GM23338 (cell line): ENCODE data around the gene CLIP1. TPM values are rescaled to one million over a fixed set of nuclear protein-coding genes. Genes with fewer than 3 reads are reported as not detected.
A peak's percentile ranks its signal among the peaks of the same experiment; 100 is the strongest.

Experiments
- ATAC-seq: fragments of 200-7000 bp; cut with Tn5 transposase; 3 replicates; pipeline ENCODE4 v1.9.1; 2020
- DNase-seq: peaks from one replicate; pipeline ENCODE4 v3.0.0-alpha.2; 2015; ENCODE audit warnings: low spot score
- H2AFZ ChIP-seq: fragments of 200-600 bp; sonication (generic); 2 replicates; pipeline ENCODE4 v1.8.0; 2016; ENCODE audit warnings: antibody characterized with exemption, mild to moderate bottlenecking, moderate library complexity
- H3F3A ChIP-seq: fragments of 200-600 bp; sonication (generic); replicated peaks from 2 replicates; pipeline ENCODE4 v1.8.0; 2017; ENCODE audit warnings: antibody characterized with exemption, mixed run types, low read depth
- H3K27ac ChIP-seq: fragments of 200-600 bp; sonication (generic); 2 replicates; pipeline ENCODE4 v1.6.1; 2016; ENCODE audit warnings: low read depth
- H3K27me3 ChIP-seq: fragments of 200-600 bp; sonication (generic); 2 replicates; pipeline ENCODE4 v1.8.0; 2016; ENCODE audit warnings: mild to moderate bottlenecking, mixed run types, moderate library complexity; ENCODE audit not compliant: insufficient read depth
- H3K36me3 ChIP-seq: fragments of 200-600 bp; sonication (generic); 2 replicates; pipeline ENCODE4 v1.8.0; 2016; ENCODE audit warnings: mild to moderate bottlenecking; ENCODE audit not compliant: insufficient read depth
- H3K4me1 ChIP-seq: fragments of 200-600 bp; sonication (generic); 2 replicates; pipeline ENCODE4 v1.8.0; 2016; ENCODE audit warnings: mild to moderate bottlenecking, moderate library complexity; ENCODE audit not compliant: insufficient read depth
- H3K4me2 ChIP-seq: fragments of 200-600 bp; sonication (generic); 2 replicates; pipeline ENCODE4 v1.7.1; 2017; ENCODE audit warnings: mixed run types
- H3K4me3 ChIP-seq: fragments of 200-600 bp; sonication (generic); 2 replicates; pipeline ENCODE4 v1.6.1; 2016; ENCODE audit warnings: mixed run types
- H3K79me2 ChIP-seq: fragments of 200-600 bp; sonication (generic); replicated peaks from 2 replicates; pipeline ENCODE4 v1.8.0; 2017; ENCODE audit warnings: mild to moderate bottlenecking; ENCODE audit not compliant: insufficient read depth
- H3K9me2 ChIP-seq: fragments of 200-600 bp; sonication (generic); 2 replicates; pipeline ENCODE4 v1.8.0; 2017; ENCODE audit not compliant: insufficient read depth
- H4K20me1 ChIP-seq: fragments of 200-600 bp; sonication (generic); replicated peaks from 2 replicates; pipeline ENCODE4 v1.8.0; 2017; ENCODE audit warnings: mild to moderate bottlenecking; ENCODE audit not compliant: insufficient read depth
- H3K27ac Mint-ChIP-seq: 2 replicates; pipeline ENCODE4 v1.8.0; 2020; ENCODE audit warnings: inconsistent platforms, mild to moderate bottlenecking, moderate library complexity, mixed read lengths
- H3K27me3 Mint-ChIP-seq: 3 replicates; pipeline ENCODE4 v1.8.0; 2022; ENCODE audit warnings: low read depth, mild to moderate bottlenecking, moderate library complexity, mixed read lengths, inconsistent platforms; ENCODE audit not compliant: insufficient read depth, poor library complexity
- H3K36me3 Mint-ChIP-seq: 3 replicates; pipeline ENCODE4 v1.8.0; 2021; ENCODE audit warnings: low read depth, mild to moderate bottlenecking, inconsistent platforms, moderate library complexity, mixed read lengths
- H3K4me1 Mint-ChIP-seq: 3 replicates; pipeline ENCODE4 v1.8.0; 2020; ENCODE audit warnings: mild to moderate bottlenecking, inconsistent platforms, mixed read lengths
- H3K4me3 Mint-ChIP-seq: 3 replicates; pipeline ENCODE4 v1.8.0; 2021; ENCODE audit warnings: moderate library complexity, mild to moderate bottlenecking, inconsistent platforms, mixed read lengths
- H3K9me3 Mint-ChIP-seq: 3 replicates; pipeline ENCODE4 v1.8.0; 2020; ENCODE audit warnings: moderate library complexity, mild to moderate bottlenecking, inconsistent platforms, mixed read lengths
- CREB1 ChIP-seq: fragments of 250-450 bp; sonication (Bioruptor Pico); IDR thresholded peaks from 2 replicates; pipeline ENCODE4 v1.5.0; 2020; ENCODE audit warnings: low read depth, mild to moderate bottlenecking, moderate library complexity
- CTCF ChIP-seq, 2 experiments: fragments of 200-600 bp in 1 of 2; sonication (generic) in 1 of 2; conservative IDR thresholded peaks; 2 replicates each; pipeline versions ENCODE4 v1.5.1 to v1.6.1; 2016 to 2017; ENCODE audit warnings: antibody characterized with exemption in 2 of 2, low read depth in 2 of 2, mild to moderate bottlenecking in 2 of 2, moderate library complexity in 1 of 2
- ETS1 ChIP-seq: IDR thresholded peaks from 2 replicates; pipeline ENCODE4 v1.6.1; 2016; ENCODE audit warnings: antibody characterized with exemption
- EZH2 ChIP-seq: fragments of 200-600 bp; sonication (generic); IDR thresholded peaks from one replicate; pipeline ENCODE4 v1.8.0; 2017; ENCODE audit warnings: antibody characterized with exemption, mild to moderate bottlenecking, low read depth; ENCODE audit not compliant: unreplicated experiment
- EZH2phosphoT487 ChIP-seq: fragments of 200-600 bp; sonication (generic); IDR thresholded peaks from one replicate; pipeline ENCODE4 v1.8.1; 2018; ENCODE audit warnings: antibody characterized with exemption; ENCODE audit not compliant: unreplicated experiment
- JUNB ChIP-seq: IDR thresholded peaks from one replicate; pipeline ENCODE4 v1.6.1; 2016; ENCODE audit warnings: antibody characterized with exemption; ENCODE audit not compliant: unreplicated experiment
- NANOG ChIP-seq: IDR thresholded peaks from 2 replicates; pipeline ENCODE4 v1.6.1; 2016; ENCODE audit warnings: antibody characterized with exemption, borderline replicate concordance
- POLR2AphosphoS5 ChIP-seq: IDR thresholded peaks from 2 replicates; pipeline ENCODE4 v1.6.1; 2016; ENCODE audit warnings: antibody characterized with exemption, low read depth
- REST ChIP-seq: IDR thresholded peaks from one replicate; pipeline ENCODE4 v1.6.1; 2018; ENCODE audit warnings: antibody characterized with exemption; ENCODE audit not compliant: unreplicated experiment
- STAT1 ChIP-seq: IDR thresholded peaks from one replicate; pipeline ENCODE4 v1.6.1; 2016; ENCODE audit warnings: antibody characterized with exemption; ENCODE audit not compliant: unreplicated experiment
- ZNF114 ChIP-seq: fragments of 250-450 bp; sonication (Bioruptor Pico); IDR thresholded peaks from 2 replicates; pipeline ENCODE4 v1.5.0; 2020; ENCODE audit warnings: mild to moderate bottlenecking, moderate library complexity
- ZNF331 ChIP-seq: fragments of 250-450 bp; sonication (Bioruptor Pico); IDR thresholded peaks from 2 replicates; pipeline ENCODE4 v1.5.0; 2020; ENCODE audit warnings: low read depth, mild to moderate bottlenecking, moderate library complexity
- ZNF462 ChIP-seq: fragments of 250-450 bp; sonication (Bioruptor Pico); IDR thresholded peaks from 2 replicates; pipeline ENCODE4 v1.5.0; 2020; ENCODE audit warnings: mild to moderate bottlenecking, moderate library complexity
- polyA plus RNA-seq: library from polyadenylated mRNA; unstranded; fragments of >200 nt; fragmentation: Nextera tagmentation; extraction: Ambion mirVana; gene quantifications from 2 replicates; pipeline ENCODE4 v1.2.1, GENCODE V29; 2016
- total RNA-seq: library from RNA; depleted of rRNA; stranded (reverse); fragments of >200 nt; shearing (Covaris generic); gene quantifications from 2 replicates; pipeline ENCODE4 v1.2.3, GENCODE V29; 2014

Gene CLIP1
- total and polyA plus RNA-seq, 2 experiments from 2014 or later = 11.5 to 21.1 TPM

GRCh38 chr12:122454250-122454721 lies 31.8 kb upstream of the CLIP1 start:
- H3K79me2 ChIP-seq = no peaks in the 10 kb centered on the region
- Mint-ChIP-seq H3K36me3 (no peaks in the 10 kb centered on the region), H3K27ac (no peak overlapping the region), H3K4me3 (no peak overlapping the region), H3K4me1 (no peaks in the 10 kb centered on the region), H3K9me3 (no peaks in the 10 kb centered on the region), H3K27me3 (peaks cover 3% of the 10 kb centered on the region)
- no peaks in the 10 kb centered on the region for H3K4me1 ChIP-seq
- peak overlapping the region; percentile 90 for H2AFZ ChIP-seq
- H3K9me2 ChIP-seq = no peaks in the 10 kb centered on the region
- no peaks in the 10 kb centered on the region for H3K27me3 ChIP-seq
- no peaks in the 10 kb centered on the region for H3K36me3 ChIP-seq
- no peaks in the 10 kb centered on the region for H4K20me1 ChIP-seq
- H3K27ac ChIP-seq = no peak overlapping the region
- ATAC-seq (no peak), DNase-seq (no peak)
- TF ChIP-seq NANOG = no peak
- no peak for TF ChIP-seq EZH2phosphoT487
- TF ChIP-seq CREB1 (CRISPR knock-in tag) = no peak
- no peak for TF ChIP-seq ZNF331 (CRISPR knock-in tag)
- TF ChIP-seq ZNF114 (CRISPR knock-in tag) = no peak
- no peak for TF ChIP-seq EZH2
- no peak for TF ChIP-seq POLR2AphosphoS5
- TF ChIP-seq ETS1 = no peak
- TF ChIP-seq ZNF462 = no peak
- TF ChIP-seq CTCF (conservative IDR thresholded peaks at IDR 0.05; ENCODE audit: low read depth in 2 of 2) = no peak
- TF ChIP-seq JUNB = no peak
- TF ChIP-seq STAT1 = no peak
- TF ChIP-seq REST = no peak
- H3F3A ChIP-seq = no peaks in the 10 kb centered on the region
- H3K4me3 ChIP-seq = no peak overlapping the region
- no peak overlapping the region for H3K4me2 ChIP-seq
